Endothelial cell of umbilical vein (primary cell): ENCODE data around the gene THAP4. TPM values are rescaled to one million over a fixed set of nuclear protein-coding genes. Genes with fewer than 3 reads are reported as not detected.
"Not testable (repeated sequence)": the region's sequence is repeated elsewhere in the genome, so short reads cannot be mapped to it uniquely, and the experiment has no call there.

ENCODE experiments used
- BruUV-seq: library from RNA; stranded (reverse); fragments of 400-500 nt; replicated peaks from 2 replicates; lab custom pipeline; 2021; lab: Mats Ljungman, UMichigan
- CTCF ChIA-PET: fragments of 300-600, 350-600 bp; sonication (Branson Sonifier 250); formaldehyde crosslinking; loops from one replicate; lab custom pipeline; 2021; ENCODE audit warnings: antibody characterized with exemption, inconsistent platforms; lab: Charles Lee
- POLR2A ChIA-PET: fragments of 300-600, 350-600 bp; sonication (Branson Sonifier 250); formaldehyde crosslinking; loops from one replicate; lab custom pipeline; 2021; ENCODE audit warnings: antibody characterized with exemption, inconsistent platforms; lab: Charles Lee
- DNase-seq: peaks from one replicate; pipeline ENCODE4 v3.0.0-alpha.2; 2011; ENCODE audit warnings: low read depth, low spot score
- FAIRE-seq: peaks from 2 replicates; lab custom pipeline; 2011; peaks lifted over from hg19 to GRCh38; lab: Jason Lieb, UNC
- H2AFZ ChIP-seq: 2 replicates; pipeline ENCODE4 v1.6.0; 2012; ENCODE audit warnings: low read depth, low read length, control low read depth, inconsistent platforms
- H3K27ac ChIP-seq: 2 replicates; pipeline ENCODE4 v1.5.1; 2011; ENCODE audit warnings: low read depth, mild to moderate bottlenecking, control low read depth, low read length, moderate library complexity; ENCODE audit not compliant: insufficient read depth
- H3K27me3 ChIP-seq, 2 experiments: 2 replicates each; pipeline versions ENCODE4 v1.6.0 to v1.6.1; 2011; ENCODE audit warnings: low read length in 2 of 2, mixed read lengths in 1 of 2; ENCODE audit not compliant: control insufficient read depth in 2 of 2, insufficient read depth in 2 of 2
- H3K36me3 ChIP-seq, 2 experiments: 2 replicates in 1 of 2; 3 replicates in 1 of 2; pipeline ENCODE4 v1.5.1; 2011; ENCODE audit warnings: low read length in 2 of 2, mild to moderate bottlenecking in 1 of 2, moderate library complexity in 1 of 2; ENCODE audit not compliant: control insufficient read depth in 2 of 2, insufficient read depth in 2 of 2; ENCODE audit errors: extremely low read depth in 1 of 2
- H3K4me1 ChIP-seq: 3 replicates; pipeline ENCODE4 v1.5.1; 2011; ENCODE audit warnings: mild to moderate bottlenecking, low read length; ENCODE audit not compliant: control insufficient read depth, insufficient read depth; ENCODE audit errors: extremely low read depth
- H3K4me2 ChIP-seq: 2 replicates; pipeline ENCODE4 v1.6.1; 2011; ENCODE audit warnings: low read length, control low read depth, mixed read lengths; ENCODE audit not compliant: insufficient read depth
- H3K4me3 ChIP-seq, 3 experiments: fragments of 200-600 bp in 1 of 3; sonication (generic), shearing (Covaris generic) in 1 of 3; replicated peaks in 1 of 3; 2 replicates each; pipeline ENCODE4 v1.5.1; 2011 to 2016; ENCODE audit warnings: control low read depth in 3 of 3, low read length in 3 of 3, mild to moderate bottlenecking in 2 of 3, inconsistent platforms in 1 of 3, low read depth in 1 of 3, moderate library complexity in 1 of 3; ENCODE audit not compliant: insufficient read depth in 1 of 3
- H3K79me2 ChIP-seq: 2 replicates; pipeline ENCODE4 v1.6.0; 2012; ENCODE audit warnings: low read length, inconsistent platforms; ENCODE audit not compliant: control insufficient read depth, insufficient read depth
- H3K9ac ChIP-seq: replicated peaks from 2 replicates; pipeline ENCODE3; 2011; ENCODE audit warnings: low read length, control low read depth; ENCODE audit not compliant: insufficient read depth; ENCODE audit errors: extremely low read depth
- H3K9me1 ChIP-seq: replicated peaks from 3 replicates; pipeline ENCODE4 v1.6.0; 2011; ENCODE audit warnings: mild to moderate bottlenecking, low read length; ENCODE audit not compliant: control insufficient read depth, insufficient read depth; ENCODE audit errors: extremely low read depth
- H3K9me3 ChIP-seq: replicated peaks from 2 replicates; pipeline ENCODE4 v1.5.1; 2012; ENCODE audit warnings: low read length, inconsistent platforms; ENCODE audit not compliant: control insufficient read depth, insufficient read depth
- H4K20me1 ChIP-seq: replicated peaks from 2 replicates; pipeline ENCODE3; 2011; ENCODE audit warnings: mild to moderate bottlenecking, low read length; ENCODE audit not compliant: control insufficient read depth, insufficient read depth; ENCODE audit errors: extremely low read depth
- EZH2 ChIP-seq: IDR thresholded peaks from 2 replicates; pipeline ENCODE4 v1.6.1; 2012; ENCODE audit warnings: borderline replicate concordance, low read depth, mild to moderate bottlenecking, moderate library complexity, low read length, inconsistent platforms; ENCODE audit not compliant: severe bottlenecking
- FOS ChIP-seq: IDR thresholded peaks from 2 replicates; pipeline ENCODE4 v1.6.1; 2011; ENCODE audit warnings: mild to moderate bottlenecking, low read length, moderate library complexity, borderline replicate concordance; ENCODE audit not compliant: insufficient read depth
- GATA2 ChIP-seq: IDR thresholded peaks from 2 replicates; pipeline ENCODE4 v1.7.0; 2011; ENCODE audit warnings: low read depth, mild to moderate bottlenecking, moderate library complexity, mixed read lengths, low read length; ENCODE audit not compliant: insufficient read length, insufficient read depth
- JUN ChIP-seq: IDR thresholded peaks from 2 replicates; pipeline ENCODE4 v1.6.1; 2011; ENCODE audit warnings: borderline replicate concordance, low read depth; ENCODE audit not compliant: insufficient read length, insufficient read depth
- MYC ChIP-seq: IDR thresholded peaks from one replicate; pipeline ENCODE4 v1.6.1; 2011; ENCODE audit warnings: mild to moderate bottlenecking, low read depth, low read length
- POLR2A ChIP-seq: IDR thresholded peaks from 2 replicates; pipeline ENCODE4 v1.6.1; 2012; ENCODE audit warnings: low read depth, mild to moderate bottlenecking, control low read depth, low read length
- POLR2AphosphoS5 ChIP-seq: IDR thresholded peaks from 2 replicates; pipeline ENCODE4 v1.6.1; 2012; ENCODE audit warnings: low read depth, mild to moderate bottlenecking, control low read depth, low read length, moderate library complexity; ENCODE audit not compliant: insufficient read depth
- dilution Hi-C: fragments of 300-500 bp; cut with MboI; formaldehyde crosslinking; loops from one replicate; pipeline ENCODE4 v1.15.0; 2019; ENCODE audit warnings: low sequenced_read_pairs; ENCODE audit not compliant: extremely low pct_ligation_motif_present
- intact Hi-C: fragments of 100-400 bp; cut with micrococcal nuclease; formaldehyde crosslinking; loops from one replicate; pipeline ENCODE4 v1.10.0; 2022
- polyA plus RNA-seq, 4 experiments: library from polyadenylated mRNA; depleted of rRNA in 3 of 4; stranded (reverse) in 3 of 4; unstranded in 1 of 4; fragments of >200 nt; gene quantifications; 2 replicates each; pipeline versions ENCODE4 v1.2.1 to v1.2.3, GENCODE V29; 2011 to 2012; ENCODE audit warnings: missing spikeins in 1 of 4
- total RNA-seq: library from RNA; stranded (reverse); gene quantifications from 2 replicates; pipeline ENCODE4 v1.2.3, GENCODE V29; 2021
- TF ChIP-seq, protein P1 (sequence below), 2 donors: IDR thresholded peaks; 1 replicate in 1 of 2; 2 replicates in 1 of 2; pipeline ENCODE4 v1.5.1; 2011; ENCODE audit warnings: low read length in 2 of 2, mild to moderate bottlenecking in 2 of 2, moderate library complexity in 2 of 2, control low read depth in 1 of 2, inconsistent platforms in 1 of 2, low read depth in 1 of 2; ENCODE audit not compliant: insufficient read depth in 1 of 2; ENCODE audit errors: extremely low read depth in 1 of 2

Gene THAP4
- total and polyA plus RNA-seq, 2 donors (not counting 3 experiments of a cell fraction or from before 2014, with no cell fraction given) = 45.4 to 47.4 TPM

DNA sequence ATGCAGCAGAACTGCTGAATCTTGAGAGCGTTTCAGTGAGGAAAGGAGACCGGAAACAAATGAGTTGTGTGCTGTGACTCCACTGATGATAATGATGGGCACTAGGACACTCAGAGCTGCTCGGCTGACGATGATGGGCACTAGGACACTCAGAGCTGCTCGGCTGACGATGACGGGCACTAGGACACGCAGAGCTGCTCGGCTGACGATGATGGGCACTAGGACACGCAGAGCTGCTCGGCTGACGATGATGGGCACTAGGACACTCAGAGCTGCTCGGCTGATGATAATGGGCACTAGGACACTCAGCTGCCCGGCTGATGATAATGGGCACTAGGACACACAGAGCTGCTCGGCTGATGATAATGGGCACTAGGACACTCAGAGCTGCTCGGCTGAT is 47.1 kb downstream of the THAP4 start:
- H3K9me3 ChIP-seq, intact Hi-C loops, H3K27ac ChIP-seq, H3K9me1 ChIP-seq, BruUV-seq, H3K79me2 ChIP-seq, H3K36me3 ChIP-seq, H3K27me3 ChIP-seq, H3K4me2 ChIP-seq, H2AFZ ChIP-seq, DNase-seq, H3K9ac ChIP-seq, H3K4me1 ChIP-seq, H3K4me3 ChIP-seq, CTCF ChIA-PET, H4K20me1 ChIP-seq, dilution Hi-C loops: not testable (repeated sequence)
- peak; percentile 38 for FAIRE-seq
- POLR2A ChIA-PET = interaction anchor here (1.3 kb wide), 1 partner anchor 30 kb away, joined by 3 read pairs; no protein-coding TSS in a partner anchor

GRCh38 chr2:241586564-241587264 is 50.2 kb downstream of the THAP4 start:
- no peaks in the 10 kb centered on the region for H4K20me1 ChIP-seq
- no TSS peak for BruUV-seq
- no peak overlapping the region for H2AFZ ChIP-seq
- H3K4me2 ChIP-seq = no peak overlapping the region
- FAIRE-seq = no peak
- no peaks in the 10 kb centered on the region for H3K27me3 ChIP-seq
- intact Hi-C loops = no loop called here
- H3K79me2 ChIP-seq = no peaks in the 10 kb centered on the region
- H3K9ac ChIP-seq = no peak overlapping the region
- TF ChIP-seq FOS = no peak
- no peak for TF ChIP-seq POLR2AphosphoS5
- TF ChIP-seq MYC = no peak
- no peak for TF ChIP-seq GATA2
- no peak for TF ChIP-seq EZH2
- TF ChIP-seq POLR2A = no peak
- no peak for TF ChIP-seq JUN
- TF ChIP-seq, protein P1, sequence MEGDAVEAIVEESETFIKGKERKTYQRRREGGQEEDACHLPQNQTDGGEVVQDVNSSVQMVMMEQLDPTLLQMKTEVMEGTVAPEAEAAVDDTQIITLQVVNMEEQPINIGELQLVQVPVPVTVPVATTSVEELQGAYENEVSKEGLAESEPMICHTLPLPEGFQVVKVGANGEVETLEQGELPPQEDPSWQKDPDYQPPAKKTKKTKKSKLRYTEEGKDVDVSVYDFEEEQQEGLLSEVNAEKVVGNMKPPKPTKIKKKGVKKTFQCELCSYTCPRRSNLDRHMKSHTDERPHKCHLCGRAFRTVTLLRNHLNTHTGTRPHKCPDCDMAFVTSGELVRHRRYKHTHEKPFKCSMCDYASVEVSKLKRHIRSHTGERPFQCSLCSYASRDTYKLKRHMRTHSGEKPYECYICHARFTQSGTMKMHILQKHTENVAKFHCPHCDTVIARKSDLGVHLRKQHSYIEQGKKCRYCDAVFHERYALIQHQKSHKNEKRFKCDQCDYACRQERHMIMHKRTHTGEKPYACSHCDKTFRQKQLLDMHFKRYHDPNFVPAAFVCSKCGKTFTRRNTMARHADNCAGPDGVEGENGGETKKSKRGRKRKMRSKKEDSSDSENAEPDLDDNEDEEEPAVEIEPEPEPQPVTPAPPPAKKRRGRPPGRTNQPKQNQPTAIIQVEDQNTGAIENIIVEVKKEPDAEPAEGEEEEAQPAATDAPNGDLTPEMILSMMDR (IDR thresholded peaks at IDR 0.05; ENCODE audit: extremely low read depth in 1 of 2, insufficient read depth in 1 of 2, low read depth in 1 of 2, low read length in 2 of 2) = no peak
- no peaks in the 10 kb centered on the region for H3K4me1 ChIP-seq
- dilution Hi-C loops = no loop called here
- peaks cover 5 to 11% of the 10 kb centered on the region in 2 experiments for H3K36me3 ChIP-seq
- DNase-seq = no peak
- POLR2A ChIA-PET = no interaction called here
- peaks cover 2% of the 10 kb centered on the region for H3K9me3 ChIP-seq
- no peak overlapping the region for H3K27ac ChIP-seq
- no peak overlapping the region for H3K4me3 ChIP-seq
- no peaks in the 10 kb centered on the region for H3K9me1 ChIP-seq
- CTCF ChIA-PET = interaction anchor here (1.5 kb wide), 1 partner anchor 9 kb away, joined by 3 read pairs; no protein-coding TSS in a partner anchor
